HCT116 (cell line): ENCODE results near the gene GMEB2. TPM values are rescaled to one million over a fixed set of nuclear protein-coding genes. Genes with fewer than 3 reads are reported as not detected.

Source experiments
- ATAC-seq: fragments of 200-7000 bp; cut with Tn5 transposase; 2 replicates; pipeline ENCODE4 v1.9.1; 2020; ENCODE audit warnings: mild to moderate bottlenecking, moderate library complexity
- BruUV-seq: library from RNA; stranded (reverse); fragments of 400-500 nt; replicated peaks from 2 replicates; lab custom pipeline; 2021; lab: Mats Ljungman, UMichigan
- CTCF ChIA-PET: fragments of 300-600 bp; sonication (Branson Sonifier 250); formaldehyde crosslinking; loops from one replicate; lab custom pipeline; 2021; ENCODE audit warnings: antibody characterized with exemption; lab: Charles Lee
- POLR2A ChIA-PET: fragments of 300-600, 350-600 bp; sonication (Branson Sonifier 250); formaldehyde crosslinking; loops from one replicate; lab custom pipeline; 2021; ENCODE audit warnings: antibody characterized with exemption; lab: Charles Lee
- RAD21 ChIA-PET, 2 experiments: fragments of 300-600 bp; sonication (Branson Sonifier 250); formaldehyde crosslinking; loops; one replicate each; lab custom pipeline; 2023; ENCODE audit warnings: low total read pairs in 2 of 2; ENCODE audit not compliant: uncharacterized antibody in 2 of 2, unreplicated experiment in 2 of 2, low non-redundant PET in 1 of 2; lab: Charles Lee
- DNase-seq: peaks from one replicate; pipeline ENCODE4 v3.0.0-alpha.2; 2010; ENCODE audit warnings: low read depth, low spot score
- H2AFZ ChIP-seq: fragments of 200-600 bp; shearing (Covaris generic), sonication (generic); 2 replicates; pipeline ENCODE4 v1.6.1; 2017; ENCODE audit warnings: low read depth, mixed run types, mixed read lengths, antibody characterized with exemption, low read length; ENCODE audit not compliant: poor library complexity, severe bottlenecking
- H3K27ac ChIP-seq: 2 replicates; pipeline ENCODE4 v1.5.1; 2012; ENCODE audit warnings: low read depth, low read length
- H3K27me3 ChIP-seq: fragments of 200-600 bp; sonication (generic); 2 replicates; pipeline ENCODE4 v1.6.1; 2016; ENCODE audit warnings: mixed run types, low read length, mixed read lengths; ENCODE audit not compliant: insufficient read depth
- H3K36me3 ChIP-seq, 2 experiments: fragments of 200-500 bp in 1 of 2; fragments of 200-600 bp in 1 of 2; sonication (Bioruptor generic) in 1 of 2; sonication (generic) in 1 of 2; 2 replicates each; pipeline versions ENCODE4 v1.5.1 to v1.6.1; 2014 to 2016; ENCODE audit warnings: low read length in 2 of 2, inconsistent platforms in 1 of 2, mixed read lengths in 1 of 2, mixed run types in 1 of 2; ENCODE audit not compliant: insufficient read depth in 2 of 2, control insufficient read depth in 1 of 2
- H3K4me1 ChIP-seq, 2 experiments: fragments of 200-600 bp in 1 of 2; sonication (generic) in 1 of 2; 2 replicates each; pipeline versions ENCODE4 v1.5.1 to v1.6.1; 2012 to 2017; ENCODE audit warnings: low read length in 2 of 2, inconsistent platforms in 1 of 2, mild to moderate bottlenecking in 1 of 2, mixed read lengths in 1 of 2, mixed run types in 1 of 2, moderate library complexity in 1 of 2; ENCODE audit not compliant: insufficient read depth in 2 of 2, control insufficient read depth in 1 of 2
- H3K4me2 ChIP-seq: fragments of 200-600 bp; sonication (generic); 2 replicates; pipeline ENCODE4 v1.6.1; 2017; ENCODE audit warnings: mixed run types, low read length, mixed read lengths
- H3K4me3 ChIP-seq, 2 experiments: fragments of 200-600 bp in 1 of 2; sonication (generic) in 1 of 2; replicated peaks in 1 of 2; 2 replicates each; pipeline ENCODE4 v1.5.1; 2011 to 2016; ENCODE audit warnings: low read length in 2 of 2, control low read depth in 1 of 2, low read depth in 1 of 2, mild to moderate bottlenecking in 1 of 2, mixed read lengths in 1 of 2, mixed run types in 1 of 2
- H3K79me2 ChIP-seq: fragments of 200-600 bp; sonication (generic); 2 replicates; pipeline ENCODE4 v1.6.1; 2017; ENCODE audit warnings: mild to moderate bottlenecking, mixed run types, low read length, moderate library complexity, mixed read lengths; ENCODE audit not compliant: insufficient read depth
- H3K9ac ChIP-seq: fragments of 200-600 bp; sonication (generic); 2 replicates; pipeline ENCODE4 v1.6.1; 2016; ENCODE audit warnings: low read length, mixed read lengths
- H3K9me2 ChIP-seq: fragments of 200-600 bp; sonication (generic), shearing (Covaris generic); 2 replicates; pipeline ENCODE4 v1.6.1; 2017; ENCODE audit warnings: mixed run types, mild to moderate bottlenecking, moderate library complexity; ENCODE audit not compliant: insufficient read depth
- H3K9me3 ChIP-seq, 2 experiments: fragments of 200-500 bp in 1 of 2; fragments of 200-600 bp in 1 of 2; sonication (Bioruptor generic) in 1 of 2; sonication (generic) in 1 of 2; 2 replicates each; pipeline ENCODE4 v1.6.1; 2014 to 2017; ENCODE audit warnings: low read length in 2 of 2, mixed read lengths in 2 of 2, inconsistent platforms in 1 of 2, low read depth in 1 of 2, mild to moderate bottlenecking in 1 of 2, mixed run types in 1 of 2, moderate library complexity in 1 of 2; ENCODE audit not compliant: control insufficient read depth in 1 of 2, insufficient read depth in 1 of 2
- H4K20me1 ChIP-seq: fragments of 200-600 bp; sonication (generic), shearing (Covaris generic); 2 replicates; pipeline ENCODE4 v1.6.1; 2017; ENCODE audit warnings: mixed run types, mild to moderate bottlenecking, moderate library complexity; ENCODE audit not compliant: insufficient read depth
- CTCF ChIP-seq, 3 experiments: fragments of 200-600 bp in 1 of 3; sonication (generic) in 1 of 3; IDR thresholded peaks in 2 of 3; conservative IDR thresholded peaks in 1 of 3; 2 replicates each; pipeline ENCODE4 v1.5.1; 2012 to 2017; ENCODE audit warnings: low read depth in 2 of 3, low read length in 2 of 3, antibody characterized with exemption in 1 of 3, borderline replicate concordance in 1 of 3, control low read depth in 1 of 3, mild to moderate bottlenecking in 1 of 3, mixed read lengths in 1 of 3, mixed run types in 1 of 3, moderate library complexity in 1 of 3; ENCODE audit not compliant: insufficient read depth in 1 of 3
- ELF1 ChIP-seq: IDR thresholded peaks from 2 replicates; pipeline ENCODE4 v1.6.1; 2012; ENCODE audit warnings: low read depth, borderline replicate concordance
- EZH2phosphoT487 ChIP-seq: fragments of 200-600 bp; IDR thresholded peaks from 2 replicates; pipeline ENCODE4 v1.6.1; 2018; ENCODE audit warnings: antibody characterized with exemption, borderline replicate concordance
- FOSL1 ChIP-seq: IDR thresholded peaks from 2 replicates; pipeline ENCODE4 v1.6.1; 2012; ENCODE audit warnings: low read depth
- JUND ChIP-seq: IDR thresholded peaks from 2 replicates; pipeline ENCODE4 v1.6.1; 2012
- POLR2A ChIP-seq: IDR thresholded peaks from 2 replicates; pipeline ENCODE4 v1.7.0; 2011; ENCODE audit warnings: borderline replicate concordance; ENCODE audit not compliant: insufficient read depth, insufficient read length; ENCODE audit errors: extremely low read depth
- RAD21 ChIP-seq: IDR thresholded peaks from 2 replicates; pipeline ENCODE4 v1.6.1; 2012; ENCODE audit warnings: low read depth, mild to moderate bottlenecking
- SP1 ChIP-seq: IDR thresholded peaks from 2 replicates; pipeline ENCODE4 v1.6.1; 2012; ENCODE audit warnings: low read depth
- SRF ChIP-seq: IDR thresholded peaks from 2 replicates; pipeline ENCODE4 v1.6.1; 2012; ENCODE audit warnings: low read depth
- TCF7L2 ChIP-seq: IDR thresholded peaks from 2 replicates; pipeline ENCODE4 v1.7.0; 2011; ENCODE audit warnings: borderline replicate concordance, inconsistent platforms; ENCODE audit not compliant: insufficient read depth, insufficient read length; ENCODE audit errors: extremely low read depth
- ZNF274 ChIP-seq: fragments of 200-500 bp; sonication (Bioruptor generic); IDR thresholded peaks from 2 replicates; pipeline ENCODE4 v1.6.1; 2014; ENCODE audit warnings: mild to moderate bottlenecking, low read depth, low read length, inconsistent platforms
- intact Hi-C: fragments of 100-400 bp; cut with micrococcal nuclease; formaldehyde crosslinking; loops from 2 replicates; pipeline ENCODE4 v1.10.0; 2022
- total RNA-seq: library from RNA; stranded (reverse); gene quantifications from one replicate; pipeline ENCODE4 v1.2.1, GENCODE V29; 2021; ENCODE audit not compliant: unreplicated experiment
- TF ChIP-seq, protein P1 (sequence below): IDR thresholded peaks from 2 replicates; pipeline ENCODE4 v1.6.1; 2011; ENCODE audit warnings: mild to moderate bottlenecking, low read length, moderate library complexity; ENCODE audit not compliant: insufficient replicate concordance; ENCODE audit errors: extremely low read depth

Gene GMEB2
- total RNA-seq, 1 experiment from 2014 or later: 13.9 TPM

DNA sequence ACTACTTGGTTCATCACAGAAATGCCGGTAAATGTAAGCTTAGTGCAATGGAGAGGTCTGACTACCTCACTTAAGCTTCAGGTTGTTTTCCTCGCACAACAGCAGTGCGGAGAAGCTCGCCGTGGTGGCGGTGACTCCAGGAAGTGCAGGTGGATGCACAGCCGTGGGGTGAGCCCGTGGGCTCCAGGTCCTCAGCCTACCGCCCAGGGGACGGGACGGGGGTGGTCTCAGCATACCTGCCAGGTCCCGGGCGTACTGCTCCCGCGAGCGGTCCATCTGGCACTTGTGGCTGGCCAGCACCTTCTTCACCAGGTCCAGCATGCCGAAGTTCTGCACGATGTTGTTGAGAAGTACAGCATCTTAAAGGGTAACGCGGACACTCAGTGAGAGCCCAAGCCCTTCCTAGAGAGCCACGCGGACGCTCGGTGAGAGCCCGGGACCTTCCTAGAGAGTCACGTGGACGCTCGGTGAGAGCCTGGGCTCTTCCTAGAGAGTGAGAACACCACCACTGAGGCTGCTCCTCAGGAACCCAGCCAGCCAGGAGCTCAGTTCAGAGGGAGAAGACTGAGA lies 35.0 kb downstream of the GMEB2 start:
- Histone ChIP-seq H3K9ac (no peak overlapping the region), H4K20me1 (no peaks in the 10 kb centered on the region), H3K27ac (no peak overlapping the region), H3K27me3 (no peaks in the 10 kb centered on the region), H3K79me2 (no peaks in the 10 kb centered on the region), H3K36me3 (no peaks in the 10 kb centered on the region), H3K9me3 (no peaks in the 10 kb centered on the region), H3K9me2 (no peaks in the 10 kb centered on the region), H2AFZ (no peak overlapping the region), H3K4me3 (no peak overlapping the region), H3K4me2 (no peak overlapping the region), H3K4me1 (peaks cover 0 to 7% of the 10 kb centered on the region in 2 experiments; a peak in 2 of 4 replicates)
- ATAC-seq (no peak), DNase-seq (no peak)
- ChIA-PET CTCF (no interaction called here), RAD21 (no interaction called here), POLR2A (interaction anchor here (0.5 kb wide), 1 partner anchor 50 kb away, joined by 5 read pairs; no protein-coding TSS in a partner anchor)
- no TSS peak for BruUV-seq
- no peak for TF ChIP-seq RAD21
- TF ChIP-seq CTCF (IDR thresholded peaks at IDR 0.05 in 2 of 3, conservative IDR thresholded peaks at IDR 0.05 in 1 of 3; ENCODE audit: borderline replicate concordance in 1 of 3, insufficient read depth in 1 of 3, low read depth in 2 of 3, low read length in 2 of 3): no peak
- TF ChIP-seq SP1: no peak
- no peak for TF ChIP-seq FOSL1
- TF ChIP-seq ZNF274: no peak
- TF ChIP-seq SRF: no peak
- no peak for TF ChIP-seq ELF1
- no peak for TF ChIP-seq EZH2phosphoT487
- no peak for TF ChIP-seq POLR2A
- TF ChIP-seq, protein P1, sequence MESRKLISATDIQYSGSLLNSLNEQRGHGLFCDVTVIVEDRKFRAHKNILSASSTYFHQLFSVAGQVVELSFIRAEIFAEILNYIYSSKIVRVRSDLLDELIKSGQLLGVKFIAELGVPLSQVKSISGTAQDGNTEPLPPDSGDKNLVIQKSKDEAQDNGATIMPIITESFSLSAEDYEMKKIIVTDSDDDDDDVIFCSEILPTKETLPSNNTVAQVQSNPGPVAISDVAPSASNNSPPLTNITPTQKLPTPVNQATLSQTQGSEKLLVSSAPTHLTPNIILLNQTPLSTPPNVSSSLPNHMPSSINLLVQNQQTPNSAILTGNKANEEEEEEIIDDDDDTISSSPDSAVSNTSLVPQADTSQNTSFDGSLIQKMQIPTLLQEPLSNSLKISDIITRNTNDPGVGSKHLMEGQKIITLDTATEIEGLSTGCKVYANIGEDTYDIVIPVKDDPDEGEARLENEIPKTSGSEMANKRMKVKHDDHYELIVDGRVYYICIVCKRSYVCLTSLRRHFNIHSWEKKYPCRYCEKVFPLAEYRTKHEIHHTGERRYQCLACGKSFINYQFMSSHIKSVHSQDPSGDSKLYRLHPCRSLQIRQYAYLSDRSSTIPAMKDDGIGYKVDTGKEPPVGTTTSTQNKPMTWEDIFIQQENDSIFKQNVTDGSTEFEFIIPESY: no peak
- no peak for TF ChIP-seq TCF7L2
- TF ChIP-seq JUND: no peak
- intact Hi-C loops: no loop called here
